NB4 (cell line): Measurements from ENCODE around the gene TFF1.

Source experiments
- MYC ChIP-seq: IDR thresholded peaks from 2 replicates; pipeline ENCODE4 v1.6.1; 2011; ENCODE audit warnings: low read depth, low read length
- POLR2A ChIP-seq: IDR thresholded peaks from 2 replicates; pipeline ENCODE4 v1.6.1; 2011; ENCODE audit warnings: mild to moderate bottlenecking; ENCODE audit not compliant: insufficient read length; ENCODE audit errors: extremely low read depth
- TF ChIP-seq, protein P1 (sequence below): IDR thresholded peaks from one replicate; pipeline ENCODE4 v1.5.1; 2012; ENCODE audit warnings: low read depth, low read length
- TF ChIP-seq, protein P2 (sequence below): IDR thresholded peaks from 2 replicates; pipeline ENCODE4 v1.6.1; 2011; ENCODE audit warnings: low read depth, low read length

DNA sequence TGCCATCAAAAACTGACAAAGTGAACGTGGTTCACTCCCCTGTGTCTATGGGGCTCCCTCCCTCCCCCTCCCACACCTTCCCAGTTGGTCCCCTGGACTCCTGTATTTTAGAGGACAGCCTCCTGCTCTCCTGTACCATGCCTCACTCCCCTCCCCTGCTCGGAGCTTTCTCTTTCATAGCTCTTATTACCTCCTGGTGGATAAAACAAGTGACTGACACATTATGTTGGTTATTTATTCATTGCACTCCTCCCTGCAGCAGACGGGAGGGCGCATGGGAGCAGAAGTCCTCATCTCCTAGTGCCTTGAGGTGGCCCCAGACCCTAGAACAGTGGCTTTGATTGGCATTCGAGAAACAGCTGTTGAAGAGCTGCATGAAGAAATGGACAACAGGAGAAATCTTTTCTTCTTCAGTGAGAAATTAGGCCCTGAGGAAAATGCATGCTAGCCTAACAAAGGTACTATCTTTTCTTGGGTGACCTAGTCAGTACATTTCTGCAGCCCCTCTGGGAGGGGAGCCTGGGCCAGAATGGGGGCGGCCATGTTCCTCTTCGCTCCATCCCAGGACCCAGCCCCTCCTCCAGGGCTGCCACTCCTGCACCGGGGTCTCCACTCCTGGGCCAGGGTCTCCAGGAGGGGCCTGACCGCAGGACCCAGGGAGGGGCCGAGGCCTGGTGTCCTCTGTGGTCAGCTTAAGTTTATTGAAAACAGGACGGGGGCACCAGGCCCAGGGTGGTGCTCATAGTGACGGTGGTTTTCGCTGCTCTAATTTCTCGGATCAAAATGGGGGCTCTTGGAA, 1.2 kb upstream of the TFF1 start:
- TF ChIP-seq, protein P1, sequence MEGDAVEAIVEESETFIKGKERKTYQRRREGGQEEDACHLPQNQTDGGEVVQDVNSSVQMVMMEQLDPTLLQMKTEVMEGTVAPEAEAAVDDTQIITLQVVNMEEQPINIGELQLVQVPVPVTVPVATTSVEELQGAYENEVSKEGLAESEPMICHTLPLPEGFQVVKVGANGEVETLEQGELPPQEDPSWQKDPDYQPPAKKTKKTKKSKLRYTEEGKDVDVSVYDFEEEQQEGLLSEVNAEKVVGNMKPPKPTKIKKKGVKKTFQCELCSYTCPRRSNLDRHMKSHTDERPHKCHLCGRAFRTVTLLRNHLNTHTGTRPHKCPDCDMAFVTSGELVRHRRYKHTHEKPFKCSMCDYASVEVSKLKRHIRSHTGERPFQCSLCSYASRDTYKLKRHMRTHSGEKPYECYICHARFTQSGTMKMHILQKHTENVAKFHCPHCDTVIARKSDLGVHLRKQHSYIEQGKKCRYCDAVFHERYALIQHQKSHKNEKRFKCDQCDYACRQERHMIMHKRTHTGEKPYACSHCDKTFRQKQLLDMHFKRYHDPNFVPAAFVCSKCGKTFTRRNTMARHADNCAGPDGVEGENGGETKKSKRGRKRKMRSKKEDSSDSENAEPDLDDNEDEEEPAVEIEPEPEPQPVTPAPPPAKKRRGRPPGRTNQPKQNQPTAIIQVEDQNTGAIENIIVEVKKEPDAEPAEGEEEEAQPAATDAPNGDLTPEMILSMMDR, result no peak
- no peak for TF ChIP-seq POLR2A
- TF ChIP-seq, protein P2, sequence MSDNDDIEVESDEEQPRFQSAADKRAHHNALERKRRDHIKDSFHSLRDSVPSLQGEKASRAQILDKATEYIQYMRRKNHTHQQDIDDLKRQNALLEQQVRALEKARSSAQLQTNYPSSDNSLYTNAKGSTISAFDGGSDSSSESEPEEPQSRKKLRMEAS, result no peak
- TF ChIP-seq MYC, result no peak
